Ectodermal cell (in vitro differentiated cells): ENCODE measurements around the gene RHOU.
"Not testable (repeated sequence)": the region's sequence is repeated elsewhere in the genome, so short reads cannot be mapped to it uniquely, and the experiment has no call there.

Source experiments
- H3K27ac ChIP-seq: 2 replicates; pipeline ENCODE4 v1.7.0; 2013; ENCODE audit warnings: mild to moderate bottlenecking, low read depth, low read length; ENCODE audit not compliant: insufficient read depth, poor library complexity, severe bottlenecking
- H3K27me3 ChIP-seq: 2 replicates; pipeline ENCODE4 v1.7.0; 2013; ENCODE audit warnings: mild to moderate bottlenecking, low read length; ENCODE audit not compliant: insufficient read depth, control insufficient read depth, poor library complexity, severe bottlenecking
- H3K36me3 ChIP-seq: one replicate; pipeline ENCODE4 v1.7.0; 2013; ENCODE audit warnings: low read length; ENCODE audit not compliant: control insufficient read depth, insufficient read depth
- H3K4me1 ChIP-seq: one replicate; pipeline ENCODE4 v1.7.0; 2013; ENCODE audit warnings: low read length; ENCODE audit not compliant: control insufficient read depth, insufficient read depth
- H3K4me3 ChIP-seq: 2 replicates; pipeline ENCODE4 v1.7.0; 2013; ENCODE audit warnings: low read depth, low read length, control low read depth; ENCODE audit not compliant: insufficient read depth
- H3K9me3 ChIP-seq: 2 replicates; pipeline ENCODE4 v1.7.0; 2013; ENCODE audit warnings: mild to moderate bottlenecking, low read length, moderate library complexity; ENCODE audit not compliant: control insufficient read depth
- WGBS, 2 experiments: methylation state at CpG; one replicate each; pipeline ENCODE4 v1.1.7; 2013; ENCODE audit warnings: missing lambda C conversion rate in 2 of 2; 5-methylcytosine and 5-hydroxymethylcytosine counted together

The RHOU gene

DNA sequence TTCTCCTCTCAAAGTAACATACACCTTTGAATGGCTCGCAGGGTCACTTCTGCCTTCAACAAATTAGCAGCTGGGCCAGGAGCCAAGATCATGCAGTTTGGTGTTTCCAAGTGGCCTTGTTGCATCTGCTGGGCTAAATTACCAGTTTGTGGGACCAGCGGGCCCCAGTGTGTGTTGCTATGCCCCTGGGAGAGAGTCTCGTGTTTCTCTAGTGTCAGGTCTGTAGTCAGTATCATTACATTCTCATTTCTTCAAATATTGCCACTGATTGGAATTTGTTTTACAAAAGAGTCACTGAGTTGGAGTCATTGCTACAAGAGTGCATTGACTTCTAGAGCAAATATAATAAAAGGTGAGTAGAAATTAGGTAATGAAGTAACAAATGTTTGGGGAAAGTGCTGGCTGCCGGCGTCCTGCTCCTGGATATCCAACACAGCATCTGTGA lies 35.5 kb downstream of the RHOU start:
- Histone ChIP-seq H3K9me3 (no peaks in the 10 kb centered on the region), H3K4me1 (no peaks in the 10 kb centered on the region), H3K27me3 (no peaks in the 10 kb centered on the region), H3K36me3 (no peaks in the 10 kb centered on the region), H3K27ac (no peak overlapping the region), H3K4me3 (no peak overlapping the region)
- 89 to 91% methylated on average over 5 of the region's 5 CpGs for WGBS, 2 experiments

DNA sequence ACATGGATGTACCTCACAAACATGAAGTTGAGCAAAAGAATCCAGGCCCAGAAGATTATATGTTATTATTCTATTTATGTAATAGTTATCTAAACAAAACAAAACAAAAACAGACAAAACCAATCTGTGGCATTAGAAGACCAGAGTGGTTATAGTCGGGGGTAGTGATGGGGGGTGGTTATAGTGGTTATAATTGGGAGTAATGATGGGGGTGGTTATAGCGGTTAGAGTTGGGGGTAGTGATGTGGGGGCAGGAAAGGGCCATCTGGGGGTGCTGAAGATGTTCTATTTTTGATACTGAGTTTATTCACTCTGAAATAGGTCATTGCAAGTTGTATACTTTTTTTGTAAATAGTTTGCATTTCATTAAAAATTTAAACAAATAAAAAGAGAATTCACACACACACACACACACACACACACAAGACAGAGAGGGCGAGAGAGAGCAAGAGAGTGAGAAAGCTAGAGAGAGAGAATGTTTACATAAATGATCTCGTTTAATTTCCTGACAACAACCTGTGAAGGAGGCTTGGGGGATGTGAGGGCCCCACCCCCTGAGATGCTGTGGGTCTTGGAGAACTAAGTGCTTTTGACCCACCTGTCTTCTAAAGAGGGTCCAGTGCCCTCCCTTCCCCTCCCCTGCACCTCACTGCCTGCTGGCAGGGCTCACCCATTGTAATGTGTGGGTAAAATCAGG lies 37.4 kb downstream of the RHOU start:
- Histone ChIP-seq H3K9me3 (no peaks in the 10 kb centered on the region), H3K4me3 (no peak overlapping the region), H3K4me1 (no peaks in the 10 kb centered on the region), H3K27me3 (no peaks in the 10 kb centered on the region), H3K36me3 (no peaks in the 10 kb centered on the region), H3K27ac (no peak overlapping the region)
- WGBS, 2 experiments = 77 to 90% methylated on average over 4 of the region's 4 CpGs

DNA sequence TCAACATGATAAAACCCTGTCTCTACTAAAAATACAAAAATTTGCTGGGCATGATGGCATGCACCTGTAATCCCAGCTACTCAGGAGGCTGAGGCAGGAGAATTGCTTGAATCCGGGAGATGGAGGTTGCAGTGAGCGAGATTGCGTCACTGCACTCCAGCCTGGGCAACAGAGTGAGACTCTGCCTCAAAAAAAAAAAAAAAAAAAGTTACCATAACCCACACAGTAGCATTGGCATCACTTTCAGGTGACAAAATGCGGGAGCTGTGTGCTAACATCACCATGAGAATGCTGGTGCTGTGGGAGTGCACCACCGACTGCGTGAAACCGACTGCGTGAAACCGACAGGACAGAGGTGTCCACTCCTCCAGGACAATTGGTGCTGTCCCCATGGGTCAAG lies 40.7 kb downstream of the RHOU start:
- 85 to 88% methylated on average over 9 of the region's 9 CpGs for WGBS, 2 experiments
- not testable (repeated sequence) for H3K4me1 ChIP-seq, H3K36me3 ChIP-seq, H3K9me3 ChIP-seq, H3K4me3 ChIP-seq, H3K27ac ChIP-seq, H3K27me3 ChIP-seq

DNA sequence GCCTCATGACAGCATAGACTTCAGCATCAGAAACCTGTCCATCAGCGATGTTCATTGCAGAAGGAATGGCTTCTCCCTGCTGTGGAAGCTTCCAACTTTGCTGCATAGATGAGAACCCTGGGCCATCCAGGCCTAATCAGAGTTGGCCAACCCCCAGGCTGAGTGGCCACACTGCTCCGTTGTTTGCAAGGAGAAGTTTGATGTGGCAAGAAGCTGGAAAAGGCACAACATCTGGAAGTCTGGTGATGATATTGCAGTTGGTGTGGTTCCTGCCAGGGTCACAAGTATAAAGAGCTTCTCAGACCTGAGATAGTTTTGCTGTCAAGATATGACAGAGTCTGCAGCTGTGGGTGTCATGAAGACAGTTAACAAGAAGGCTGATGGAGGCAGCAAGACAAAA lies 41.2 kb downstream of the RHOU start:
- Histone ChIP-seq H3K4me1 (peaks cover 5% of the 10 kb centered on the region), H3K27me3 (no peaks in the 10 kb centered on the region), H3K36me3 (no peaks in the 10 kb centered on the region), H3K9me3 (no peaks in the 10 kb centered on the region), H3K4me3 (no peak overlapping the region), H3K27ac (no peak overlapping the region)
- WGBS, 2 experiments = 98 to 99% methylated on average over 2 of the region's 2 CpGs

DNA sequence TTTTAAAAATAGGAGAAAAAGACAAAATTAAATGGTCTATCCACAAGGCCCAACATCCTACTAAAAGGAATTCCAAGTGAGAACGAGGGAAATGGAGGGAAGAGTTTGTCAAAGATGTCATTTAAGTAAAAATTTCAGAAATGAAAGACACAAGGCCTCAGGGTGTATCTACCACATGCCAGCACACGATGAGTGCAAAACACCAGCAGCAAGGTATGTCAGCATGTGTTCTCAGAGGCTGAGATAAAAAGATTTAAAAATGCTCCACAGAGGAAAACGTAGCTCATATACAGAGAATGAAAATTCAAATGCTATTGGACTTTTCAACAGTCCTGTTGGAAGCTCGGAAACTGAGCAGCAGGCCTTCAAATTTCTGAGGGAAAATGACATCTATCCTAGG lies 42.0 kb downstream of the RHOU start:
- Histone ChIP-seq H3K27me3 (no peaks in the 10 kb centered on the region), H3K36me3 (no peaks in the 10 kb centered on the region), H3K9me3 (no peaks in the 10 kb centered on the region), H3K27ac (no peak overlapping the region), H3K4me1 (peaks cover 5% of the 10 kb centered on the region), H3K4me3 (no peak overlapping the region)
- 93 to 95% methylated on average over 4 of the region's 4 CpGs for WGBS, 2 experiments

DNA sequence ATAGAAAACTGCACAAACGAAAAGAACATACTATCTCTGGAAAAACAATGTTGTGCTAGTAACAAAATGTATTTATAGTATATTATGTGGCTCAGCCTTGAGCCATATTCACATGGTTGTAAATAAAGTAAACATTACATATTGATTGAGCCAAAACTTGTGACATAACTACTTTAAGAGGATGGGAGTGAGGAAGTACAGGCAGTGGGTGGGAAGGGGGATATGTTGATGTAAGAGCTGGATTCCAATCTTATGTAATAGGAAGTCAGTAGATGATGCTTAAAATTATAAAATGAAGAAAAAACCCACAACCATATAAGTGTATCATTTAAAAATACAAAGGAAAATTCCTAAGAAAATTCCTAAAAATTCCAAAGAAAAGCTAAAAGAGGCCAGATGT lies 42.7 kb downstream of the RHOU start:
- H3K27ac ChIP-seq = no peak overlapping the region
- H3K36me3 ChIP-seq = no peaks in the 10 kb centered on the region
- no peaks in the 10 kb centered on the region for H3K27me3 ChIP-seq
- no peaks in the 10 kb centered on the region for H3K9me3 ChIP-seq
- WGBS, 2 experiments = 100% methylated on average over 1 of the region's 1 CpG; no CpG with 5 or more reads in 1 of the 2 experiments
- peaks cover 5% of the 10 kb centered on the region for H3K4me1 ChIP-seq
- no peak overlapping the region for H3K4me3 ChIP-seq

DNA sequence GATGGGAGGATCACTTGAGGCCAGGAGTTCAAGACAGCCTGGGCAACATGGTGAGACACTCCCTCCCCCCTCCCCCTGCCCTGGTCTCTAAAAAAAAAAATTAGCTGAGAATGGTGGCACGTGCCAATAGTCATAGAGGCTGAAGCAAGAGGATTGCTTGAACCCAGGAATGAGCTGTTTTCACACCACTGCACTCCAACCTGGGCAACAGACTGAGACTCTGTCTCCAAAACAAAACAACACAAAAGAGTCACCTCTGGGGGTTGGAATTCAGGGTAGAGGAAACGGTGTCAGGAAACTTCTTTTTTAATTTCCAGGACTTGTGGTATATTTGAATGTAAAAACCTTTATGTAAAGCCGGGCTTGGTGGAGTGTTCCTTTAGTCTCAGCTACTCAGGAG lies 43.2 kb downstream of the RHOU start:
- Histone ChIP-seq H3K27me3 (no peaks in the 10 kb centered on the region), H3K4me1 (peaks cover 5% of the 10 kb centered on the region), H3K4me3 (no peak overlapping the region), H3K9me3 (no peaks in the 10 kb centered on the region), H3K36me3 (no peaks in the 10 kb centered on the region), H3K27ac (no peak overlapping the region)
- WGBS, 2 experiments = 69 to 72% methylated on average over 2 to 3 of the region's 3 CpGs

DNA sequence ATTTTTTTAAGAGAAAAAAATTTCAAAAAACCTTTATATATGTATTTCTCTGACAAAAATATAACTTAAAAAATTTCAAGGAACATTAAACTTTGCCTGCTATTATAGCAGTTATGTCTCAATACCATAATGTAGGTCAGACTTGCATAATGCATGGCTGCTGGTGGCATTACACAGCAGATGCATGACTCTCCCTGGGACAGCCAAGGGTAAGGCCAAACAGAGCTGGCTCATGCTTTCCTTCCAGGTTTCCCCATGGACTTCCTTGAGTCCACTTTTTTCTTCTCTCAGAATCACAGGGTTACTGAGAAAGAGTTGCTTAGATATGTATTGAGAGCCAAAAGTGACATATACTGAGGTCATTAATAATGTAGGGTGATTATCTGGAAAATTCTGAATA lies 43.7 kb downstream of the RHOU start:
- Histone ChIP-seq H3K4me1 (peaks cover 5% of the 10 kb centered on the region), H3K27me3 (no peaks in the 10 kb centered on the region), H3K9me3 (no peaks in the 10 kb centered on the region), H3K27ac (no peak overlapping the region), H3K36me3 (no peaks in the 10 kb centered on the region), H3K4me3 (no peak overlapping the region)

DNA sequence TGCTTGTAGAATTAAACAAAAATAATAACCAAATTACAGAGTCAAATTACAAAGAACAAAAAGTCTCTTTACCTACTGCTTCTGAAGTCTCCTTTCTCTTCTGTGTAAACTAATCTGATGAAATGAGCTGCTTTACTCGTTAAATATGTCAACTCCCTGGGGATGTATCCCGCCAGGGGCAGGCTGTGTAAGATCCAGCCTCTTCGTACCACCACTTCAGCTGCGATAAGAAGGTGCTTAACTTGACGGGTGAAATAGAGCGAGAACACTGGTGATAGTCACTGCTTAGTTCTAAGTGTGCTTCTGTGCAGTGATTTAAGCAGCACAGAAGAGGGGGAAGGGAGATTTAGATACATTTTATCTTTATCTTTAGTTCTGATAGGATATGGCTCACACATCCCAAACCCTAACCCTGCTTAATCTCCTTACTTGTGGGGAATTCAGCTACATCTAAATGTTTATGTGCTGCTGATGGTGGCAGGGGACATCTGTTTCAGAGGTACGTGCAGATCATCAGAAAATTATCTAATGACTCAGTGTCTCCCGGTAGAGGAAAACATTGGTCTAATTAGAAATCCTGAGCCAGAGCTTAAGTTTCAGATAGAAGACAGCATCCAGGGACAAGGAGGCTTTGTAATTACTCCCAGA lies 46.0 kb downstream of the RHOU start:
- Histone ChIP-seq H3K9me3 (no peaks in the 10 kb centered on the region), H3K27ac (no peak overlapping the region), H3K4me3 (no peak overlapping the region), H3K27me3 (no peaks in the 10 kb centered on the region), H3K36me3 (no peaks in the 10 kb centered on the region), H3K4me1 (peaks cover 5% of the 10 kb centered on the region)
- 73% methylated on average over 8 of the region's 8 CpGs for WGBS, 2 experiments

DNA sequence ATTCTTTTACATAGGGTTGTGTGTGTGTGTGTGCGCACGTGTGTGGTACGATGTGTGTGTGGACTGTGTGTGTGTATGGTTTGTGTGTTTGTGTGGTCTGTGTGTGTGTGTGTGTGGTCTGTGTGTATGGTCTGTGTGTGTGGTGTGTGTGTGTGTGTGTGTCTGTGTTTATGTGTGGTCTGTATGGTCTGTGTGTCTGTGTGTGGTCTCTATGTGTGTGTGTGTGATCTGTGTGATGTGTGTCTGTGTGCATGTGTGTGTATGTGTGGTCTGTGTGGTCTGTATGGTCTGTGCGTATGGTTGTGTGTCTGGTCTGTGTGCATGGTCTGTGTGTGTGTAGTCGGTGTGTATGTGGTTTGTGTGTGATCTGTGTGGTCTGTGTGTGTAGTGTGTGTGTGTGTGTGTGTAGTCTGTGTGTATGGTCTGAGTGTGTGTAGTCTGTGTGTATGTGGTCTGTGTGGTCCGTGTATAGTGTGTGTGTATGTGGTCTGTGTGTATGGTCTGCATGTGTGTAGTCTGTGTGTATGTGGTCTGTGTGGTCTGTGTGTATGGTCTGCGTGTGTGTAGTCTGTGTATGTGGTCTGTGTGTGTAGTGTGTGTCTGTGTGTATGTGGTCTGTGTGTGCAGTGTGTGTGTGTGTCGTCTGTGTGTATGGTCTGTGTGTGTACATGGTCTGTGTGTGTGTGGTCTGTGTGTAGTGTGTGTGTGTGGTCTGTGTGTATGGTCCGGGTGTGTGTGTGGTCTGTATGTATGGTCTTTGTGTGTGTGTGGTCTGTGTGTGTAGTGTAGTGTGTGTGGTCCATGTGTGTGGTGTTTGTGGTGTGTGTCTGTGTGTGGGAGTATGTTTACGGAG lies 46.8 kb downstream of the RHOU start:
- Histone ChIP-seq H3K27me3 (no peaks in the 10 kb centered on the region), H3K4me3 (no peak overlapping the region), H3K27ac (no peak overlapping the region), H3K9me3 (no peaks in the 10 kb centered on the region), H3K4me1 (peaks cover 5% of the 10 kb centered on the region), H3K36me3 (no peaks in the 10 kb centered on the region)
- WGBS, 2 experiments = 73 to 74% methylated on average over 10 of the region's 10 CpGs
